HL-60 (cell line): ENCODE results near the gene STXBP5L.

Experiments
- DNase-seq, 2 experiments: peaks; one replicate each; pipeline ENCODE4 v3.0.0-alpha.2; 2010 to 2020; ENCODE audit warnings: low read depth in 1 of 2, low spot score in 1 of 2
- H3K27ac ChIP-seq: fragments of 250-450 bp; sonication (Bioruptor Pico); replicated peaks from 2 replicates; pipeline ENCODE4 v1.5.1; 2020; ENCODE audit warnings: mild to moderate bottlenecking, moderate library complexity
- H3K27me3 ChIP-seq: fragments of 250-450 bp; sonication (Bioruptor Pico); 2 replicates; pipeline ENCODE4 v1.5.1; 2021; ENCODE audit warnings: mild to moderate bottlenecking, moderate library complexity; ENCODE audit not compliant: insufficient read depth, poor library complexity, severe bottlenecking
- H3K4me3 ChIP-seq: replicated peaks from 2 replicates; pipeline ENCODE4 v1.5.1; 2011; ENCODE audit warnings: mild to moderate bottlenecking, control low read depth, low read length; ENCODE audit not compliant: insufficient read depth
- CTCF ChIP-seq: IDR thresholded peaks from one replicate; pipeline ENCODE4 v1.5.1; 2011; ENCODE audit warnings: low read length, control low read depth, inconsistent platforms; ENCODE audit not compliant: insufficient read depth
- GABPA ChIP-seq: IDR thresholded peaks from 2 replicates; pipeline ENCODE4 v1.6.1; 2012; ENCODE audit warnings: low read depth
- POLR2AphosphoS5 ChIP-seq: IDR thresholded peaks from 2 replicates; pipeline ENCODE4 v1.6.1; 2012; ENCODE audit warnings: low read depth
- REST ChIP-seq: IDR thresholded peaks from 2 replicates; pipeline ENCODE4 v1.6.1; 2012; ENCODE audit warnings: low read depth; ENCODE audit not compliant: insufficient replicate concordance
- SPI1 ChIP-seq: IDR thresholded peaks from 2 replicates; pipeline ENCODE4 v1.6.1; 2012; ENCODE audit warnings: low read depth, mild to moderate bottlenecking, borderline replicate concordance
- long read RNA-seq: library from polyadenylated mRNA; unstranded; transcript quantifications from one replicate; pipeline ENCODE4 v2.0.0, GENCODE V29; 2020

The STXBP5L gene
- long read RNA-seq, partial matches to known transcripts, result 2 of 6 reads
- long read RNA-seq, other reads (novel, unspliced or antisense), result 4 of 6 reads

GRCh38 chr3:120908030-120908794 is at the start of gene STXBP5L:
Gene STXBP5L, plus strand, starts transcription at chr3:120908205. Its CDS starts 1,374 bp downstream, at chr3:120909579.
- Histone ChIP-seq H3K4me3 (peak within 1 kb of the TSS; percentile 36), H3K27ac (no peak within 1 kb of the TSS), H3K27me3 (peaks cover 23% of the 10 kb centered on the region)
- peak; percentile 97 for TF ChIP-seq REST
- TF ChIP-seq CTCF, result no peak
- DNase-seq, result peak; percentile 25 to 67

- no peak for TF ChIP-seq GABPA
- no peak for TF ChIP-seq REST
- TF ChIP-seq CTCF, result no peak
- TF ChIP-seq POLR2AphosphoS5, result no peak
- TF ChIP-seq SPI1, result no peak
- no peak overlapping the region for H3K27ac ChIP-seq
- no peak overlapping the region for H3K4me3 ChIP-seq
Measured at GRCh38 chr3:120858521-120858920, 49.5 kb upstream of the STXBP5L start.

GRCh38 chr3:120864541-120864940 is 43.5 kb upstream of the STXBP5L start:
- TF ChIP-seq GABPA (no peak), POLR2AphosphoS5 (no peak), REST (no peak), CTCF (no peak), SPI1 (no peak)
- Histone ChIP-seq H3K4me3 (no peak overlapping the region), H3K27me3 (no peaks in the 10 kb centered on the region), H3K27ac (no peak overlapping the region)
- no peak for DNase-seq

More at GRCh38 chr3:120858521-120858920, 49.5 kb upstream of the STXBP5L start:
- no peaks in the 10 kb centered on the region for H3K27me3 ChIP-seq
- DNase-seq, result no peak
